Endodermal cell (in vitro differentiated cells): ENCODE measurements around the gene DOK1. TPM values are rescaled to one million over a fixed set of nuclear protein-coding genes. Genes with fewer than 3 reads are reported as not detected.

ENCODE experiments used
- DNase-seq: peaks from one replicate; pipeline ENCODE4 v3.0.0-alpha.2; 2017
- H3K27ac ChIP-seq: 2 replicates; pipeline ENCODE4 v1.5.1; 2013; ENCODE audit warnings: mild to moderate bottlenecking, low read depth, low read length, moderate library complexity
- H3K27me3 ChIP-seq: 2 replicates; pipeline ENCODE4 v1.6.1; 2013; ENCODE audit warnings: mild to moderate bottlenecking, low read length, moderate library complexity; ENCODE audit not compliant: insufficient read depth, control insufficient read depth, poor library complexity, severe bottlenecking
- H3K36me3 ChIP-seq: 2 replicates; pipeline ENCODE4 v1.7.0; 2013; ENCODE audit warnings: mild to moderate bottlenecking, low read length, moderate library complexity; ENCODE audit not compliant: control insufficient read depth, insufficient read depth
- H3K4me1 ChIP-seq: one replicate; pipeline ENCODE4 v1.7.0; 2013; ENCODE audit warnings: low read length; ENCODE audit not compliant: control insufficient read depth, insufficient read depth
- H3K4me3 ChIP-seq: 2 replicates; pipeline ENCODE4 v1.5.1; 2013; ENCODE audit warnings: mild to moderate bottlenecking, low read length, moderate library complexity
- H3K9ac ChIP-seq: 2 replicates; pipeline ENCODE4 v1.6.1; 2013; ENCODE audit warnings: mild to moderate bottlenecking, low read length, moderate library complexity; ENCODE audit not compliant: poor library complexity, severe bottlenecking; ENCODE audit errors: extremely low read depth
- H3K9me3 ChIP-seq: 2 replicates; pipeline ENCODE4 v1.6.1; 2013; ENCODE audit warnings: mild to moderate bottlenecking, low read length, moderate library complexity; ENCODE audit not compliant: control insufficient read depth
- H3K27ac Mint-ChIP-seq: 2 replicates; pipeline ENCODE4 v1.8.0; 2020; ENCODE audit warnings: mixed read lengths
- H3K27me3 Mint-ChIP-seq: 2 replicates; pipeline ENCODE4 v1.8.0; 2021; ENCODE audit warnings: mild to moderate bottlenecking, mixed read lengths; ENCODE audit not compliant: insufficient read depth
- H3K36me3 Mint-ChIP-seq: 2 replicates; pipeline ENCODE4 v1.8.0; 2020; ENCODE audit warnings: low read depth, mixed read lengths
- H3K4me1 Mint-ChIP-seq: 2 replicates; pipeline ENCODE4 v1.8.0; 2020; ENCODE audit warnings: mixed read lengths
- H3K4me3 Mint-ChIP-seq: 2 replicates; pipeline ENCODE4 v1.8.0; 2020; ENCODE audit warnings: mild to moderate bottlenecking, moderate library complexity, mixed read lengths
- H3K9me3 Mint-ChIP-seq: 2 replicates; pipeline ENCODE4 v1.8.0; 2020; ENCODE audit warnings: mild to moderate bottlenecking, mixed read lengths
- WGBS, 2 experiments: methylation state at CpG; one replicate each; pipeline versions ENCODE4 v1.1.5 to v1.1.7; 2013; ENCODE audit warnings: missing lambda C conversion rate in 2 of 2, mixed read lengths in 1 of 2; ENCODE audit not compliant: insufficient coverage in 1 of 2, insufficient read length in 1 of 2; 5-methylcytosine and 5-hydroxymethylcytosine counted together
- long read RNA-seq, 4 experiments: library from polyadenylated mRNA in 2 of 4; library from RNA in 1 of 4; library from capped mRNA in 1 of 4; stranded (forward) in 3 of 4; unstranded in 1 of 4; transcript quantifications; one replicate each; pipeline ENCODE4 v2.0.0, GENCODE V29; 2020 to 2021; ENCODE audit warnings: inconsistent platforms in 1 of 4
- polyA plus RNA-seq, 2 experiments: library from polyadenylated mRNA; stranded (reverse); fragments of 50-300 nt; gene quantifications; one replicate each; pipeline ENCODE4 v1.2.3, GENCODE V29; 2013
- total RNA-seq, 2 donors: library from RNA; stranded (reverse); fragmentation: NEBNext Ultra II Directional in 1 of 2; extraction: Animal tissue kit (Norgen Biotek cat#: 25700) in 1 of 2; gene quantifications; 2 replicates in 1 of 2; 3 replicates in 1 of 2; pipeline ENCODE4 v1.2.1, GENCODE V29; 2021
- TF ChIP-seq, protein P1 (sequence below): fragments of 200-600 bp; sonication (generic); conservative IDR thresholded peaks from 2 replicates; pipeline ENCODE4 v1.5.0; 2021; ENCODE audit warnings: antibody characterized with exemption, mild to moderate bottlenecking

The DOK1 gene
- total RNA-seq, result 10 to 100 TPM; 12.9 to 15.1 TPM
- 9.7 TPM for polyA plus RNA-seq (2013, experiment 1 of 2)
- 8.9 TPM for polyA plus RNA-seq (2013, experiment 2 of 2)
- long read RNA-seq, experiment 1, partial matches to known transcripts, result 0 of 3 reads
- long read RNA-seq, experiment 1, other reads (novel, unspliced or antisense), result 1 of 3 reads
- long read RNA-seq, experiment 2, transcript DOK1-201 (5 exons, 2,555 nt), result major isoform, 14 of 23 reads
- long read RNA-seq, experiment 2, partial matches to known transcripts, result 3 of 23 reads
- long read RNA-seq, experiment 2, other reads (novel, unspliced or antisense), result 2 of 23 reads
- long read RNA-seq, experiment 3, transcript DOK1-202 (4 exons, 1,722 nt), result minor isoform, 6 of 37 reads
- long read RNA-seq, experiment 3, transcript DOK1-208 (5 exons, 1,461 nt), result minor isoform, 5 of 37 reads
- long read RNA-seq, experiment 3, transcript DOK1-201 (5 exons, 2,555 nt), result major isoform, 17 of 37 reads
- long read RNA-seq, experiment 3, partial matches to known transcripts, result 2 of 37 reads
- long read RNA-seq, experiment 3, other reads (novel, unspliced or antisense), result 5 of 37 reads
- long read RNA-seq, experiment 4, transcript DOK1-201 (5 exons, 2,555 nt), result major isoform, 5 of 10 reads
- long read RNA-seq, experiment 4, partial matches to known transcripts, result 0 of 10 reads
- long read RNA-seq, experiment 4, other reads (novel, unspliced or antisense), result 4 of 10 reads

DNA sequence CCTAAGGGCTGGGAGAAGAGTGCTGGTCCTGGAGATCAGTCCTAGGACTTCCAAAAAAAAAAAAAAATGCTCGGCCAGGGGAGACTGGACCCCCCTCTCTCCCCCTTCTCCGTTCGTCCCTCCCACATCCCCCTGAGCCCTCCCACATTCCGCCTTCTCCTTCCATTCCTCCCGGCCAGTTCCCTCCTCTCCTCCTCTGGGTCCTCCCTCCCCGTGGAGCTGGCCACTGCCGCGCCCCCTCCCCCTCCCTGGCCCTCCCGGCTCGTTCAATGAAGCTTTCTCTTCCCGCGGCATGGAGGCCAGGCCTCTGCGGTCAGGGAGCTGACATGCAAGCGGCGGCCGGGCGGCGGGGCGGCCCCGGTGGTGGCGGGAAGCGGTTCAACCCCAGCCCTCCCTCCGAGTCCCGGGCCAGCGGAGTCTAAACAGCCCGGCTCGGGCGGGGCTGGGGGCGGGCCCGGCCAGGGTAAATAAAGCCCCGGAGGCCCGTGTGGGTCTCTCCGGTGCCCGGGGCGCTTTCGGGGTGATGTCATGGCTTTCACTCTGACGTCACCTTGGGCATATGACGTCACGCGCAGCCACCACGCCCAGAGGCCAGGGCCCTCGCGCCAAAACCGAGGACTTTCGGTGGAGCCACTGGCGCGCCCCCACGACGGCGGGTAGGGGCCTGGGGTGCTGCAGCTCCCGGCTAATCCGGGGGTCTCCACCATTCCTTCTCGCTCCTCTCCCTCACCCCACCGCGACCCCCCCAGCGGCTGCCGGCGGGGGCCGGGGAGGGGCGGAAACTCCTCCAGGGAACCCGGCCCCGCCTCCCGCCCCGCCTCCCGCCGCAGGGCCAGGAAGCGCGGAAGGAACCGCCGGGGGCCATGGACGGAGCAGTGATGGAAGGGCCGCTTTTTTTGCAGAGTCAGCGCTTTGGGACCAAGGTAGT is at the start of gene DOK1, which contains the start of gene LOXL3:
DOK1 (plus strand) TSS at position 829 of the 928 bp plus-strand sequence; CDS start at position 864, 35 bp downstream.
LOXL3 (minus strand) TSS at position 51 of the 928 bp plus-strand sequence. CDS start 1,308 bp downstream, outside the sequence.
- Histone ChIP-seq H3K27ac (peak within 1 kb of the TSS; percentile 90), H3K9ac (peak within 1 kb of the TSS; percentile 66), H3K9me3 (no peaks in the 10 kb centered on the region), H3K27me3 (peaks cover 74% of the 10 kb centered on the region), H3K36me3 (no peaks in the 10 kb centered on the region), H3K4me3 (peak within 1 kb of the TSS; percentile 96), H3K4me1 (no peaks in the 10 kb centered on the region)
- H3K36me3 Mint-ChIP-seq, result peaks cover 6% of the 10 kb centered on the region
- DNase-seq, result peak; percentile 94
- peak within 1 kb of the TSS; percentile 88 for H3K4me3 Mint-ChIP-seq
- TF ChIP-seq, protein P1, sequence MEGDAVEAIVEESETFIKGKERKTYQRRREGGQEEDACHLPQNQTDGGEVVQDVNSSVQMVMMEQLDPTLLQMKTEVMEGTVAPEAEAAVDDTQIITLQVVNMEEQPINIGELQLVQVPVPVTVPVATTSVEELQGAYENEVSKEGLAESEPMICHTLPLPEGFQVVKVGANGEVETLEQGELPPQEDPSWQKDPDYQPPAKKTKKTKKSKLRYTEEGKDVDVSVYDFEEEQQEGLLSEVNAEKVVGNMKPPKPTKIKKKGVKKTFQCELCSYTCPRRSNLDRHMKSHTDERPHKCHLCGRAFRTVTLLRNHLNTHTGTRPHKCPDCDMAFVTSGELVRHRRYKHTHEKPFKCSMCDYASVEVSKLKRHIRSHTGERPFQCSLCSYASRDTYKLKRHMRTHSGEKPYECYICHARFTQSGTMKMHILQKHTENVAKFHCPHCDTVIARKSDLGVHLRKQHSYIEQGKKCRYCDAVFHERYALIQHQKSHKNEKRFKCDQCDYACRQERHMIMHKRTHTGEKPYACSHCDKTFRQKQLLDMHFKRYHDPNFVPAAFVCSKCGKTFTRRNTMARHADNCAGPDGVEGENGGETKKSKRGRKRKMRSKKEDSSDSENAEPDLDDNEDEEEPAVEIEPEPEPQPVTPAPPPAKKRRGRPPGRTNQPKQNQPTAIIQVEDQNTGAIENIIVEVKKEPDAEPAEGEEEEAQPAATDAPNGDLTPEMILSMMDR, result no peak
- 0% methylated on average over 20 to 73 of the region's 73 CpGs for WGBS, 2 experiments
- H3K27me3 Mint-ChIP-seq, result peaks cover 78% of the 10 kb centered on the region
- H3K27ac Mint-ChIP-seq, result peak within 1 kb of the TSS; percentile 92
- peaks cover 8% of the 10 kb centered on the region for H3K4me1 Mint-ChIP-seq
- H3K9me3 Mint-ChIP-seq, result no peaks in the 10 kb centered on the region

DNA sequence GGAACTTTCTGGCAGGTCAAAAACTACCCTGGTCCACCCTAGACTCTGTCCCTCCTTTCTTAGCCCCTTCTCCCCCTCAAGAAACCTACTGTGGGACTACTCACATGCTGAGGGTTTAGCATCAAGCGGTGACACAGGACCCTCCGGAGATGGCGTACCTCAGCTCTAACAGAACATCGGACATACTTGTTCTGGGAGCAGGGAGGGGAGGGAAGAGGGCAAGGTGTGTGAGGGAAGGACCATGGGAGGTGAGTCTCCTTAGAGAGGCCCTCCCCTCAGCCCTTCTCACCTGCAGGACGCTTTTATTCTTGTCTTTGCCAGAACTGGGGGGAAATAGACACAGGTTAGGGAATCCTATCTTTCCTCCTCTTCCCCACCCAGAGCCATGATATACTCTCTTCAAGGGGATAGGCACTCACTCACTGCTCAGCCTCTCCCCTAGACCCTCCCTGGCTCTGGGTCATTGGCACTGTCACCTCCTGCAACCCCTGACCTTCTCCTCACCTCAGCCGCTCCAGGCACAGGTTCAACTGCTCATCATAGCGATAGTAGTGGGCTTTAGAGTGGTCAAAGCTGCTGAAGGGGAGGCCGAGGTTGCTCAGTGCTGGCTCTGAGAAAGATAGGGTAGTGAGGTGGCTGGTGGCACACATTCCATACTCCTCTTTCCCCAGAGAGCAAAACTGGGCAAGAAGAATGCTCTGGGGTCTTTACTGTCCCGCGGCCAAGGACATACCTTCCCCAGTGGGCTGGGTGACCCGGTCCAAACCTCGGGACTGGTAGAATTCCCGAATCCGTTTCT is 48.9 kb upstream of the DOK1 start:
- H3K4me3 Mint-ChIP-seq, result peak overlapping the region; percentile 96
- H3K27ac ChIP-seq, result no peak overlapping the region
- H3K4me3 ChIP-seq, result peak overlapping the region; percentile 66
- DNase-seq, result no peak
- H3K9ac ChIP-seq, result no peak overlapping the region
- no peak overlapping the region for H3K27ac Mint-ChIP-seq
- H3K9me3 Mint-ChIP-seq, result no peaks in the 10 kb centered on the region
- peaks cover 67% of the 10 kb centered on the region for H3K27me3 Mint-ChIP-seq
- peaks cover 4% of the 10 kb centered on the region for H3K4me1 ChIP-seq
- 94 to 97% methylated on average over 6 to 14 of the region's 14 CpGs for WGBS, 2 experiments
- peaks cover 11% of the 10 kb centered on the region for H3K36me3 ChIP-seq
- TF ChIP-seq, protein P1, result no peak
- peaks cover 35% of the 10 kb centered on the region for H3K4me1 Mint-ChIP-seq
- no peaks in the 10 kb centered on the region for H3K9me3 ChIP-seq
- H3K27me3 ChIP-seq, result peaks cover 64% of the 10 kb centered on the region
- H3K36me3 Mint-ChIP-seq, result peaks cover 22% of the 10 kb centered on the region
